Sigmoid colon (tissue), 4 donors: Measurements from ENCODE around the gene GPR26.

ENCODE experiments used
- EP300 ChIP-seq, 4 donors: sonication (generic); formaldehyde crosslinking; IDR thresholded peaks; one replicate each; pipeline ENCODE4 v1.6.1; 2017; ENCODE audit warnings: antibody characterized with exemption in 4 of 4
- POLR2A ChIP-seq, 2 donors: fragments of 450-650 bp; IDR thresholded peaks; one replicate each; pipeline ENCODE4 v1.6.1; 2016; ENCODE audit warnings: antibody characterized with exemption in 2 of 2, mild to moderate bottlenecking in 2 of 2, moderate library complexity in 2 of 2
- POLR2AphosphoS5 ChIP-seq, 4 donors: sonication (generic); formaldehyde crosslinking; IDR thresholded peaks; one replicate each; pipeline ENCODE4 v1.6.1; 2017; ENCODE audit warnings: antibody characterized with exemption in 4 of 4
- TF ChIP-seq, protein P1 (sequence below), 4 experiments: fragments of 450-650 bp in 3 of 4; fragments of 200-600 bp in 1 of 4; IDR thresholded peaks; one replicate each; pipeline ENCODE4 v1.5.1; 2016 to 2019; ENCODE audit warnings: antibody characterized with exemption in 4 of 4, mild to moderate bottlenecking in 3 of 4, moderate library complexity in 2 of 4

DNA sequence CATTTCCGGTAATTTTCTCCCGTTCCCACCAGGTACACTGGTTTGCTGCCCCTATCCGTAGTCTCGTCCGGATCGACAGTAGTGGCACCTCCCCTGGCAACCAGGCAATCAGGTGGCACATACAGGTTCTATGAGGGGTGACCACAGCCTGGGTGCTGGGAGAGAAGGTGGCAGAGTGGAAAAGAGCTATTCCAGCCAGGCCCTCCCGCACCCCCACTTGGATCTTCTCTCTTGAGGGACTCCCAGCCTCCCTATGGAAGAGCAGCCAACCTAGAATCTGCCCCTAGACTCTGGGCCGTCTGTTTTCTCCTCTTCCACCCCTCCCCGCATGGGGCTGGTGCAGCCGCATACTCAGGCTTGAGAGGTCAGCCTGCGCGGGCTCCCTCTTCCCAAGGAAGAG lies 58.6 kb downstream of the GPR26 start:
- TF ChIP-seq, protein P1, sequence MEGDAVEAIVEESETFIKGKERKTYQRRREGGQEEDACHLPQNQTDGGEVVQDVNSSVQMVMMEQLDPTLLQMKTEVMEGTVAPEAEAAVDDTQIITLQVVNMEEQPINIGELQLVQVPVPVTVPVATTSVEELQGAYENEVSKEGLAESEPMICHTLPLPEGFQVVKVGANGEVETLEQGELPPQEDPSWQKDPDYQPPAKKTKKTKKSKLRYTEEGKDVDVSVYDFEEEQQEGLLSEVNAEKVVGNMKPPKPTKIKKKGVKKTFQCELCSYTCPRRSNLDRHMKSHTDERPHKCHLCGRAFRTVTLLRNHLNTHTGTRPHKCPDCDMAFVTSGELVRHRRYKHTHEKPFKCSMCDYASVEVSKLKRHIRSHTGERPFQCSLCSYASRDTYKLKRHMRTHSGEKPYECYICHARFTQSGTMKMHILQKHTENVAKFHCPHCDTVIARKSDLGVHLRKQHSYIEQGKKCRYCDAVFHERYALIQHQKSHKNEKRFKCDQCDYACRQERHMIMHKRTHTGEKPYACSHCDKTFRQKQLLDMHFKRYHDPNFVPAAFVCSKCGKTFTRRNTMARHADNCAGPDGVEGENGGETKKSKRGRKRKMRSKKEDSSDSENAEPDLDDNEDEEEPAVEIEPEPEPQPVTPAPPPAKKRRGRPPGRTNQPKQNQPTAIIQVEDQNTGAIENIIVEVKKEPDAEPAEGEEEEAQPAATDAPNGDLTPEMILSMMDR (IDR thresholded peaks at IDR 0.05), result no peak
- TF ChIP-seq POLR2AphosphoS5 (IDR thresholded peaks at IDR 0.05) (no peak), POLR2A (IDR thresholded peaks at IDR 0.05) (no peak), EP300 (IDR thresholded peaks at IDR 0.05) (no peak)
